ENCODE data around the gene MAPK6. TPM values are rescaled to one million over a fixed set of nuclear protein-coding genes. Genes with fewer than 3 reads are reported as not detected.

Gene MAPK6
- total and polyA plus RNA-seq, 9 of the 15 experiments (the other 6 are each of a cell fraction or from before 2014, with no cell fraction given) = 28.5 to 97.1 (median 74.0) TPM

- POLR2A ChIA-PET = no interaction called here
- no peaks in the 10 kb centered on the region for H3K36me3 ChIP-seq (ENCODE audit: control insufficient read depth, insufficient read depth, low read length)
- no peak for TF ChIP-seq ZNF77 (CRISPR knock-in tag; IDR thresholded peaks at IDR 0.05)
- no peak for TF ChIP-seq SLC30A9 (CRISPR knock-in tag; IDR thresholded peaks at IDR 0.05)
- no peak for TF ChIP-seq MAZ (CRISPR knock-in tag; conservative IDR thresholded peaks at IDR 0.05 in 1 of 2, IDR thresholded peaks at IDR 0.05 in 1 of 2)
- TF ChIP-seq CSDE1 (IDR thresholded peaks at IDR 0.05) = no peak
- TF ChIP-seq PRMT5 (CRISPR knock-in tag; IDR thresholded peaks at IDR 0.05) = no peak
- no peak for TF ChIP-seq NFXL1 (CRISPR knock-in tag; IDR thresholded peaks at IDR 0.05)
- peak; percentile 65 for TF ChIP-seq NFIC (IDR thresholded peaks at IDR 0.05)
- TF ChIP-seq STAG1 (CRISPR knock-in tag; IDR thresholded peaks at IDR 0.05; ENCODE audit: borderline replicate concordance) = no peak
- no peaks in the 10 kb centered on the region for H3K9me3 ChIP-seq (replicated peaks; ENCODE audit: control insufficient read depth, insufficient read depth, low read depth, low read length)
- no peak overlapping the region for H3K27ac ChIP-seq (ENCODE audit: extremely low read depth, low read depth, low read length)
- peak in 2 of 4 experiments; percentile 18 to 20 for DNase-seq (ENCODE audit: extremely low read depth in 1 of 4, low spot score in 3 of 4)
- H3K27me3 ChIP-seq (ENCODE audit: control insufficient read depth in 2 of 2, insufficient read depth in 2 of 2, low read length in 2 of 2) = 0 out of 5 replicates have a peak, but pooled peaks cover 0 to 8% of the 10 kb centered on the region in 2 experiments
- H2AFZ ChIP-seq (ENCODE audit: low read depth, low read length) = no peak overlapping the region
- FAIRE-seq = no peak
- CTCF ChIA-PET (ENCODE audit: low intra/inter-chr PET ratio) = no interaction called here
- ATAC-seq = no peak
- intact Hi-C loops (cut with micrococcal nuclease) (no loop called here), in situ Hi-C loops (cut with MboI) (no loop called here)
- H3K9ac ChIP-seq (ENCODE audit: insufficient read depth in 1 of 2, low read depth in 2 of 2, low read length in 2 of 2) = no peak overlapping the region
- no peak overlapping the region for H3K4me3 ChIP-seq
- BruUV-seq (replicated peaks) = no TSS peak
- no peak overlapping the region for H3K4me2 ChIP-seq (ENCODE audit: insufficient read depth, low read length)
- no peaks in the 10 kb centered on the region for H3K79me2 ChIP-seq (ENCODE audit: control insufficient read depth, insufficient read depth, low read length)
- no peaks in the 10 kb centered on the region for H4K20me1 ChIP-seq (replicated peaks; ENCODE audit: control insufficient read depth, insufficient read depth, low read length)
- H3K4me1 ChIP-seq (replicated peaks in 1 of 2; ENCODE audit: control insufficient read depth in 2 of 2, insufficient read depth in 2 of 2, low read length in 2 of 2) = no peaks in the 10 kb centered on the region; a peak in 3 of 5 replicates
- no peaks in the 10 kb centered on the region for H3K9me1 ChIP-seq (ENCODE audit: control insufficient read depth, insufficient read depth, low read length)
Observed at GRCh38 chr15:52097180-52097579, 78.2 kb downstream of the MAPK6 start.

- no peak overlapping the region for H3K9ac ChIP-seq (ENCODE audit: insufficient read depth in 1 of 2, low read depth in 2 of 2, low read length in 2 of 2)
- WGBS (ENCODE audit: insufficient coverage, low coverage, missing lambda C conversion rate) = 68% methylated on average over 2 of the region's 2 CpGs
- H3K9me1 ChIP-seq (ENCODE audit: control insufficient read depth, insufficient read depth, low read length) = no peaks in the 10 kb centered on the region
- no peak overlapping the region for H3K4me3 ChIP-seq
- in situ Hi-C loops (cut with MboI) = no loop called here
- ATAC-seq (no peak), DNase-seq (ENCODE audit: extremely low read depth in 1 of 4, low spot score in 3 of 4) (no peak), FAIRE-seq (no peak)
- H3K4me2 ChIP-seq (ENCODE audit: insufficient read depth, low read length) = no peak overlapping the region
- intact Hi-C loops (cut with micrococcal nuclease) = no loop called here
- H3K27ac ChIP-seq (ENCODE audit: extremely low read depth, low read depth, low read length) = no peak overlapping the region
- H3K9me3 ChIP-seq (replicated peaks; ENCODE audit: control insufficient read depth, insufficient read depth, low read depth, low read length) = no peaks in the 10 kb centered on the region
- CTCF ChIA-PET (ENCODE audit: low intra/inter-chr PET ratio) = no interaction called here
- no peak overlapping the region for H2AFZ ChIP-seq (ENCODE audit: low read depth, low read length)
- 0 out of 5 replicates have a peak, but pooled peaks cover 0 to 8% of the 10 kb centered on the region in 2 experiments for H3K27me3 ChIP-seq (ENCODE audit: control insufficient read depth in 2 of 2, insufficient read depth in 2 of 2, low read length in 2 of 2)
- TF ChIP-seq NFIC (IDR thresholded peaks at IDR 0.05) = no peak
- peak; percentile 82 for TF ChIP-seq IRF9 (tag; IDR thresholded peaks at IDR 0.05)
- TF ChIP-seq CEBPB (tag; IDR thresholded peaks at IDR 0.05) = peak; percentile 99
- peak; percentile 26 to 51; a peak in 3 of 4 replicates for TF ChIP-seq RAD21 (CRISPR knock-in tag; conservative IDR thresholded peaks at IDR 0.05 in 1 of 2, IDR thresholded peaks at IDR 0.05 in 1 of 2)
- no peak for TF ChIP-seq CBX5 (IDR thresholded peaks at IDR 0.05; ENCODE audit: borderline replicate concordance, low read depth)
- TF ChIP-seq HMGN3 (IDR thresholded peaks at IDR 0.05; ENCODE audit: borderline replicate concordance, extremely low read depth, insufficient read length, low read depth, low read length) = no peak
- peak; percentile 61; the same call in 1 of the 2 replicates for TF ChIP-seq CEBPG (CRISPR knock-in tag; IDR thresholded peaks at IDR 0.05)
- TF ChIP-seq CEBPG (tag; conservative IDR thresholded peaks at IDR 0.05 in 1 of 2, IDR thresholded peaks at IDR 0.05 in 1 of 2) = peak; percentile 92 to 99
- no peak for TF ChIP-seq SREBF1 (IDR thresholded peaks at IDR 0.05; ENCODE audit: borderline replicate concordance, low read depth, low read length)
- TF ChIP-seq RBM22 (IDR thresholded peaks at IDR 0.05; ENCODE audit: low read depth, low read length, poor library complexity, severe bottlenecking) = no peak
- BruUV-seq (replicated peaks) = no TSS peak
- H3K36me3 ChIP-seq (ENCODE audit: control insufficient read depth, insufficient read depth, low read length) = no peaks in the 10 kb centered on the region
- peaks cover 0 to 4% of the 10 kb centered on the region in 2 experiments; a peak in 4 of 5 replicates for H3K4me1 ChIP-seq (replicated peaks in 1 of 2; ENCODE audit: control insufficient read depth in 2 of 2, insufficient read depth in 2 of 2, low read length in 2 of 2)
- H3K79me2 ChIP-seq (ENCODE audit: control insufficient read depth, insufficient read depth, low read length) = no peaks in the 10 kb centered on the region
- no peaks in the 10 kb centered on the region for H4K20me1 ChIP-seq (replicated peaks; ENCODE audit: control insufficient read depth, insufficient read depth, low read length)
- POLR2A ChIA-PET = no interaction called here
Observed at GRCh38 chr15:52098323-52098722, 79.3 kb downstream of the MAPK6 start.

Data from K562 (cell line).